Measurements from ENCODE around the gene NFE2L2. TPM values are rescaled to one million over a fixed set of nuclear protein-coding genes. Genes with fewer than 3 reads are reported as not detected.

Gene NFE2L2
- total RNA-seq, 1 experiment from 2014 or later, result 26.3 TPM

GRCh38 chr2:177211576-177212105 lies 52.9 kb downstream of the NFE2L2 start (continued):
- TF ChIP-seq TP53 (CRISPR knock-in tag; IDR thresholded peaks at IDR 0.05) (no peak), KAT7 (CRISPR knock-in tag; IDR thresholded peaks at IDR 0.05; ENCODE audit: borderline replicate concordance) (no peak)

- ATAC-seq (no peak), DNase-seq (ENCODE audit: low spot score) (no peak)
- Mint-ChIP-seq H3K9me3 (no peaks in the 10 kb centered on the region), H3K36me3 (peaks cover 25% of the 10 kb centered on the region), H3K27me3 (ENCODE audit: low read depth) (peaks cover 8% of the 10 kb centered on the region), H3K27ac (peak overlapping the region; percentile 100), H3K4me3 (peak overlapping the region; percentile 99), H3K4me1 (peaks cover 45% of the 10 kb centered on the region)
- TF ChIP-seq AFF4 (CRISPR knock-in tag; IDR thresholded peaks at IDR 0.05; ENCODE audit: borderline replicate concordance), result no peak
- TF ChIP-seq, protein P1, sequence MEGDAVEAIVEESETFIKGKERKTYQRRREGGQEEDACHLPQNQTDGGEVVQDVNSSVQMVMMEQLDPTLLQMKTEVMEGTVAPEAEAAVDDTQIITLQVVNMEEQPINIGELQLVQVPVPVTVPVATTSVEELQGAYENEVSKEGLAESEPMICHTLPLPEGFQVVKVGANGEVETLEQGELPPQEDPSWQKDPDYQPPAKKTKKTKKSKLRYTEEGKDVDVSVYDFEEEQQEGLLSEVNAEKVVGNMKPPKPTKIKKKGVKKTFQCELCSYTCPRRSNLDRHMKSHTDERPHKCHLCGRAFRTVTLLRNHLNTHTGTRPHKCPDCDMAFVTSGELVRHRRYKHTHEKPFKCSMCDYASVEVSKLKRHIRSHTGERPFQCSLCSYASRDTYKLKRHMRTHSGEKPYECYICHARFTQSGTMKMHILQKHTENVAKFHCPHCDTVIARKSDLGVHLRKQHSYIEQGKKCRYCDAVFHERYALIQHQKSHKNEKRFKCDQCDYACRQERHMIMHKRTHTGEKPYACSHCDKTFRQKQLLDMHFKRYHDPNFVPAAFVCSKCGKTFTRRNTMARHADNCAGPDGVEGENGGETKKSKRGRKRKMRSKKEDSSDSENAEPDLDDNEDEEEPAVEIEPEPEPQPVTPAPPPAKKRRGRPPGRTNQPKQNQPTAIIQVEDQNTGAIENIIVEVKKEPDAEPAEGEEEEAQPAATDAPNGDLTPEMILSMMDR (IDR thresholded peaks at IDR 0.05), result no peak
- TF ChIP-seq HMGA2 (CRISPR knock-in tag; IDR thresholded peaks at IDR 0.05), result no peak
- no peak for TF ChIP-seq IRF1 (CRISPR knock-in tag; IDR thresholded peaks at IDR 0.05)
- TF ChIP-seq ZNF219 (CRISPR knock-in tag; IDR thresholded peaks at IDR 0.05; ENCODE audit: borderline replicate concordance), result no peak
- TF ChIP-seq, protein P2, sequence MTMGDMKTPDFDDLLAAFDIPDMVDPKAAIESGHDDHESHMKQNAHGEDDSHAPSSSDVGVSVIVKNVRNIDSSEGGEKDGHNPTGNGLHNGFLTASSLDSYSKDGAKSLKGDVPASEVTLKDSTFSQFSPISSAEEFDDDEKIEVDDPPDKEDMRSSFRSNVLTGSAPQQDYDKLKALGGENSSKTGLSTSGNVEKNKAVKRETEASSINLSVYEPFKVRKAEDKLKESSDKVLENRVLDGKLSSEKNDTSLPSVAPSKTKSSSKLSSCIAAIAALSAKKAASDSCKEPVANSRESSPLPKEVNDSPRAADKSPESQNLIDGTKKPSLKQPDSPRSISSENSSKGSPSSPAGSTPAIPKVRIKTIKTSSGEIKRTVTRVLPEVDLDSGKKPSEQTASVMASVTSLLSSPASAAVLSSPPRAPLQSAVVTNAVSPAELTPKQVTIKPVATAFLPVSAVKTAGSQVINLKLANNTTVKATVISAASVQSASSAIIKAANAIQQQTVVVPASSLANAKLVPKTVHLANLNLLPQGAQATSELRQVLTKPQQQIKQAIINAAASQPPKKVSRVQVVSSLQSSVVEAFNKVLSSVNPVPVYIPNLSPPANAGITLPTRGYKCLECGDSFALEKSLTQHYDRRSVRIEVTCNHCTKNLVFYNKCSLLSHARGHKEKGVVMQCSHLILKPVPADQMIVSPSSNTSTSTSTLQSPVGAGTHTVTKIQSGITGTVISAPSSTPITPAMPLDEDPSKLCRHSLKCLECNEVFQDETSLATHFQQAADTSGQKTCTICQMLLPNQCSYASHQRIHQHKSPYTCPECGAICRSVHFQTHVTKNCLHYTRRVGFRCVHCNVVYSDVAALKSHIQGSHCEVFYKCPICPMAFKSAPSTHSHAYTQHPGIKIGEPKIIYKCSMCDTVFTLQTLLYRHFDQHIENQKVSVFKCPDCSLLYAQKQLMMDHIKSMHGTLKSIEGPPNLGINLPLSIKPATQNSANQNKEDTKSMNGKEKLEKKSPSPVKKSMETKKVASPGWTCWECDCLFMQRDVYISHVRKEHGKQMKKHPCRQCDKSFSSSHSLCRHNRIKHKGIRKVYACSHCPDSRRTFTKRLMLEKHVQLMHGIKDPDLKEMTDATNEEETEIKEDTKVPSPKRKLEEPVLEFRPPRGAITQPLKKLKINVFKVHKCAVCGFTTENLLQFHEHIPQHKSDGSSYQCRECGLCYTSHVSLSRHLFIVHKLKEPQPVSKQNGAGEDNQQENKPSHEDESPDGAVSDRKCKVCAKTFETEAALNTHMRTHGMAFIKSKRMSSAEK (CRISPR knock-in tag; IDR thresholded peaks at IDR 0.05; ENCODE audit: borderline replicate concordance), result no peak
- TF ChIP-seq ZNF416 (CRISPR knock-in tag; IDR thresholded peaks at IDR 0.05), result no peak
- no peak for TF ChIP-seq EMX1 (CRISPR knock-in tag; IDR thresholded peaks at IDR 0.05)
- TF ChIP-seq NR2C2 (CRISPR knock-in tag; IDR thresholded peaks at IDR 0.05), result no peak
- TF ChIP-seq IRF2 (CRISPR knock-in tag; IDR thresholded peaks at IDR 0.05; ENCODE audit: borderline replicate concordance, low read depth), result no peak
- no peak for TF ChIP-seq NFE2L1 (CRISPR knock-in tag; IDR thresholded peaks at IDR 0.05)
- TF ChIP-seq TCF7 (CRISPR knock-in tag; IDR thresholded peaks at IDR 0.05; ENCODE audit: low read depth), result no peak
- no peak for TF ChIP-seq NR3C1 (CRISPR knock-in tag; conservative IDR thresholded peaks at IDR 0.05; ENCODE audit: low read depth)
- POLR2A ChIA-PET, result interaction anchor here (1.6 to 1.7 kb wide), 3 partner anchors 8 to 53 kb away, joined by 4 to 14 read pairs (median 10); partner anchors contain the start of gene NFE2L2
- CTCF ChIA-PET, result interaction anchor here (1.5 to 1.7 kb wide), 2 partner anchors 13 to 46 kb away, joined by 9 to 11 read pairs; no protein-coding TSS in a partner anchor
Observed at GRCh38 chr2:177211169-177211568, 53.4 kb downstream of the NFE2L2 start.
